Small intestine (tissue), 7 donors: Measurements from ENCODE around the gene DNAI1. TPM values are rescaled to one million over a fixed set of nuclear protein-coding genes. Genes with fewer than 3 reads are reported as not detected.

Experiments
- DNase-seq, 2 donors: peaks; one replicate each; pipeline versions ENCODE4 v3.0.0 to v3.0.0-alpha.2; 2013
- FAIRE-seq: peaks from 2 replicates; lab custom pipeline; 2012; peaks lifted over from hg19 to GRCh38; lab: Jason Lieb, UNC
- H3K27ac ChIP-seq, 3 donors: one replicate each; pipeline ENCODE4 v1.5.1; 2013; ENCODE audit warnings: low read length in 2 of 3, mild to moderate bottlenecking in 2 of 3, control low read depth in 1 of 3, inconsistent platforms in 1 of 3, low read depth in 1 of 3, moderate library complexity in 1 of 3
- H3K27me3 ChIP-seq, 3 donors: one replicate each; pipeline ENCODE4 v1.6.1; 2013; ENCODE audit warnings: low read length in 3 of 3, inconsistent platforms in 1 of 3; ENCODE audit not compliant: control insufficient read depth in 3 of 3, insufficient read depth in 3 of 3
- H3K36me3 ChIP-seq, 3 donors: one replicate each; pipeline ENCODE4 v1.6.1; 2013; ENCODE audit warnings: low read length in 3 of 3, inconsistent platforms in 1 of 3, low read depth in 1 of 3, mild to moderate bottlenecking in 1 of 3, moderate library complexity in 1 of 3; ENCODE audit not compliant: control insufficient read depth in 3 of 3, insufficient read depth in 2 of 3
- H3K4me1 ChIP-seq, 3 donors: one replicate each; pipeline ENCODE4 v1.6.1; 2013; ENCODE audit warnings: low read length in 2 of 3, inconsistent platforms in 1 of 3, low read depth in 1 of 3, mild to moderate bottlenecking in 1 of 3, moderate library complexity in 1 of 3; ENCODE audit not compliant: control insufficient read depth in 3 of 3, insufficient read depth in 2 of 3
- H3K4me3 ChIP-seq, 3 donors: one replicate each; pipeline ENCODE4 v1.5.1; 2013; ENCODE audit warnings: low read length in 3 of 3, control low read depth in 1 of 3, inconsistent platforms in 1 of 3, low read depth in 1 of 3, mild to moderate bottlenecking in 1 of 3, moderate library complexity in 1 of 3
- H3K9me3 ChIP-seq, 2 donors: one replicate each; pipeline ENCODE4 v1.6.1; 2013; ENCODE audit warnings: low read depth in 1 of 2, low read length in 1 of 2; ENCODE audit not compliant: control insufficient read depth in 2 of 2, insufficient read depth in 1 of 2
- WGBS, 3 donors: extraction: QIAGEN DNeasy Blood & Tissue Kit; methylation state at CpG; one replicate each; pipeline ENCODE4 v1.1.7; 2013; 5-methylcytosine and 5-hydroxymethylcytosine counted together
- polyA plus RNA-seq, 4 donors: library from polyadenylated mRNA; stranded (reverse) in 3 of 4; unstranded in 1 of 4; fragments of 200-250 nt in 3 of 4; fragments of 120-200 nt in 1 of 4; gene quantifications; one replicate each; pipeline versions ENCODE4 v1.2.1 to v1.2.3, GENCODE V29; 2013
- donor health status: healthy with polysubstance abuse.
- donor health status: control.
- donor health status: control.
- donor health status: Bipolar disorder and iron deficiency.
- donor health status: healthy.

DNAI1 gene
- polyA plus RNA-seq, 4 donors, result 0.22 TPM; not detected in 3

DNA sequence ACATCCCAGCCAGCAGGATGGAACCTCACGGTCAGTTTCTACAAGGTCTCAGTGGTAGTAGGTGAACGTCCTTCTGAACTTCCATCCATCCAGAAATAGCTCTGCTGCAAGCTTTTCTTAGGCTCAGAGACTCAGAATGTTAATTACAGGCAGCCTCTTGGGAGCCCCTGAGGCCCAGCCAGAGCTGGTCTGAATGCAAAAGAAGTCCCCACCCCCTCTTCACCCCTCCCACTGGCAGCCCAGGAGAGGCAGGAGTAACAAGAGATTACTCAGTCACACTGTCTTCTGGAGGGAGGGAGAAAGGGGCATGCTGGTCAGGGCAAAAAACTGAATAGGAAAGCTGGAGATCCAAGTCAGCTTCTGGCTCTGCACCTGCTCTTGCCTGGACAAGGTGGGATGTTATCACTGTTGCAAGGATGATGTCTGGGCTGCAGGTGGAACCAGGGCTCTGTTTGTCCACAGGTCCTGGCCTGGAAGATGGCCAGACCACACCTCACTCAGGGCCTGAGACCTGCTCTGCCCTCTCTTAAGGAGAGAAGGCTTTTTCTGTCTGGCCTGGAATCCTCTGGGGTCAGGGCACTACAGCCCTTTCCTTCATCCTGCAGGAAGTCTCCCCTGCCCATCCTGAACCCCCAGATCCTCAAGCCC is 55.1 kb downstream of the DNAI1 start:
- 62 to 86% (median 83%) methylated on average over 2 of the region's 2 CpGs for WGBS, 3 donors
- H3K4me3 ChIP-seq, result no peak overlapping the region
- no peak for FAIRE-seq
- no peak overlapping the region for H3K27ac ChIP-seq
- no peaks in the 10 kb centered on the region for H3K9me3 ChIP-seq
- no peak for DNase-seq
- H3K27me3 ChIP-seq, result peaks cover 0 to 11% (median 0%) of the 10 kb centered on the region in 3 donors
- H3K36me3 ChIP-seq, result no peaks in the 10 kb centered on the region
- peaks cover 0 to 14% (median 1%) of the 10 kb centered on the region in 3 donors for H3K4me1 ChIP-seq

DNA sequence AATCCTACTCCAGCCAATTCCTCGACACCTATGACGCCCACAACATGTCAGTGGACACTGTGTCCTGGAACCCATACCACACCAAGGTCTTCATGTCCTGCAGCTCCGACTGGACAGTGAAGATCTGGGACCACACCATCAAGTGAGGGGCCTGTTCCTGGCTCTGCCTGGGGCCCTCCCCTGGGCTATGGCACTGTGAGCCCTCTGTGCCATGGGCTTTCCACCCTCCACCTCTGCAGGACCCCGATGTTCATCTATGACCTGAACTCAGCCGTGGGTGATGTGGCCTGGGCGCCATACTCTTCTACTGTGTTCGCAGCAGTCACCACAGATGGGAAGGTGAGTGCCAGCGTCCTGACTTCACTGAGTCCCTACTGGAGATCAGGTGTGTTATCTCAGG is 55.8 kb downstream of the DNAI1 start:
- peaks cover 0 to 16% (median 0%) of the 10 kb centered on the region in 3 donors for H3K27me3 ChIP-seq
- no peak overlapping the region for H3K4me3 ChIP-seq
- WGBS, 3 donors, result 91 to 93% (median 91%) methylated on average over 8 of the region's 8 CpGs
- FAIRE-seq (no peak), DNase-seq (no peak)
- H3K36me3 ChIP-seq, result no peaks in the 10 kb centered on the region
- peaks cover 0 to 14% (median 1%) of the 10 kb centered on the region in 3 donors for H3K4me1 ChIP-seq
- H3K27ac ChIP-seq, result no peak overlapping the region
- H3K9me3 ChIP-seq, result no peaks in the 10 kb centered on the region

DNA sequence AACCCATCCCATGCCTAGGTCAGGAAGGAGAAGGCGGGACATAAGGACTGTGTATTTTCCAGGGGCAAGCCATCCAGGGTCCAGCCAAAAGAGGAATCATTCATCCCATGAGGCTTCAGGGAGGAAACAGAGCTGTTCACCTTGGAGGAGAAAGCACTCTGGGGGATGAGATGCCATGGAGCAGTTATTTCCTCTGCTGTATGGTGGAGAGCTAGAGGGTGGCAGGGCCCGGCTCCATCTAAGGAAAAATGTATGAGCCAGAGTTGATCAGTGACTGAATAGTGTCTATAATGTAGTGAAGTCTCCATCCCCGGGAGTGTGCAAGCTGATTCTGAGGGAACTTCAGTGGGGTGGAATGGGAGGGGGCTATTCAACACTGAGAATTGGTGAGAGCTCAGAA is 56.2 kb downstream of the DNAI1 start:
- H3K27me3 ChIP-seq, result peaks cover 0 to 19% (median 0%) of the 10 kb centered on the region in 3 donors
- no peaks in the 10 kb centered on the region for H3K36me3 ChIP-seq
- H3K9me3 ChIP-seq, result no peaks in the 10 kb centered on the region
- no peak overlapping the region for H3K4me3 ChIP-seq
- DNase-seq, result no peak
- H3K27ac ChIP-seq, result no peak overlapping the region
- WGBS, 3 donors, result 91 to 95% (median 91%) methylated on average over 3 of the region's 3 CpGs
- H3K4me1 ChIP-seq, result peaks cover 0 to 14% (median 1%) of the 10 kb centered on the region in 3 donors
- no peak for FAIRE-seq

DNA sequence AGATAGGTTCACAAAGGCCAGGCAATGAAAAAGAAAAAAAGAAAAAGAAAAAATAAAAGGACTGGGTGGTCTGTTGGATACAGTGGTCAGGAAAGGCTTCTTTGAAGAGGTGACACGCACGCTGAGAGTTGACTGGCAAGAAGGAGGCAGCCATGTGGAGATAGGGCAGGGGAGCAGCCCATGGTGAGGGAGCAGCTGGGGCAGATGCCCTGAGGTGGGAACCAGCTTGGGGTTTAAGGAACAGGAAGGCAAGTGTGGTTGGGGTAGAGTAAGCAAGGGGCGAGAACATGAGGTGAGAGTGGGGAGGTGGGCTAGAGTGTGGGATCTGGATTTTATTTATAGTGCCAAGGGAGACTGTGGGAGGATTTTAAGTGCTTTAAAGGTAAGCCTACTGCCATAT is 57.4 kb downstream of the DNAI1 start:
- DNase-seq (no peak), FAIRE-seq (no peak)
- Histone ChIP-seq H3K36me3 (no peaks in the 10 kb centered on the region), H3K27ac (no peak overlapping the region), H3K27me3 (peaks cover 0 to 26% (median 0%) of the 10 kb centered on the region in 3 donors), H3K9me3 (no peaks in the 10 kb centered on the region), H3K4me3 (no peak overlapping the region), H3K4me1 (peaks cover 0 to 4% (median 1%) of the 10 kb centered on the region in 3 donors)
- WGBS, 3 donors, result 87 to 94% (median 91%) methylated on average over 3 of the region's 3 CpGs

DNA sequence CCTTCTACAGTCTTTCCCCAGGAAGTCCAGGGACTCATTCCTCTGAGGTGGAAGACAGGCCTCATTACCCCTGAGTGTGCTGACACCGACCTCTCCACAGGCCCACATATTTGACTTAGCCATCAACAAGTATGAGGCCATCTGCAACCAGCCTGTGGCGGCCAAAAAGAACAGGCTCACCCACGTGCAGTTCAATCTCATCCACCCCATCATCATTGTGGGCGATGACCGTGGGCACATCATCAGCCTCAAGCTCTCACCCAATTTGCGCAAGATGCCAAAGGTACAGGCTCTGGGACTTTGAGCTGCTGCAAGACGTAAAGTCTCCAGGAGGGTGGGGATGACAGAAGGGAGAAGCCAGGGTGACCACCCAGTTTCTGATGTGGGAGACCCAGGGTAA is 58.6 kb downstream of the DNAI1 start:
- Histone ChIP-seq H3K36me3 (no peaks in the 10 kb centered on the region), H3K4me3 (no peak overlapping the region), H3K27ac (no peak overlapping the region), H3K9me3 (no peaks in the 10 kb centered on the region), H3K4me1 (no peaks in the 10 kb centered on the region), H3K27me3 (peaks cover 0 to 38% (median 0%) of the 10 kb centered on the region in 3 donors)
- WGBS, 3 donors, result 75 to 86% (median 79%) methylated on average over 7 of the region's 7 CpGs
- FAIRE-seq (no peak), DNase-seq (no peak)

DNA sequence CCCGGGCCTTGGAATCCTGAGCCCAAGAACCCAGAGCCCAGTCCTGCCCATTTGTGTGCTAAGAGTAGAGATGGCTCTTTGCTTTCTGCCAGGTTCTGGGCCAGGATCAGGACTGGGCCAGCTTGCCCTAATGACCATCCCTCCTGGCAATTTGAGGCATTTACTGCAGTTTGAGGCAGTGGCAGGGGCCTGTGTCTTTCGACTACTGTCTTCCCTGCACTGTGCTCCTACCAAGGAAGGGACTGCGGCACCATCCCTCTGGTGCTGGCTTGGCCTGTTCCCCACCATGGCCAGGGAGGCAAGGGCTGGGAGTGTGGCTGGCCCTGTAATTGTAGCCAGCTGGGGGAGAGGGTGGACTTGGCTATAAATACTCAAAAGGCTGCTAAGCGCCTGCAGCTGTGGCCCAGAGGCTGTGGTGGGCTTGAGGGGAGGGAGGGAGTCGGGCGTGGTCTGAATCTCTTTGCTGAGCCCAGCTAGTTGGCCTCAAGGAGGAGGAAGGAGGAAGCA is 59.6 kb downstream of the DNAI1 start:
- H3K4me1 ChIP-seq, result peaks cover 0 to 5% (median 0%) of the 10 kb centered on the region in 3 donors
- peaks cover 0 to 43% (median 0%) of the 10 kb centered on the region in 3 donors for H3K27me3 ChIP-seq
- no peak overlapping the region for H3K4me3 ChIP-seq
- no peaks in the 10 kb centered on the region for H3K36me3 ChIP-seq
- DNase-seq, result no peak
- H3K9me3 ChIP-seq, result no peaks in the 10 kb centered on the region
- 73 to 86% (median 84%) methylated on average over 6 of the region's 6 CpGs for whole genome bisulfite sequencing, 3 donors
- no peak overlapping the region for H3K27ac ChIP-seq
- FAIRE-seq, result no peak

DNA sequence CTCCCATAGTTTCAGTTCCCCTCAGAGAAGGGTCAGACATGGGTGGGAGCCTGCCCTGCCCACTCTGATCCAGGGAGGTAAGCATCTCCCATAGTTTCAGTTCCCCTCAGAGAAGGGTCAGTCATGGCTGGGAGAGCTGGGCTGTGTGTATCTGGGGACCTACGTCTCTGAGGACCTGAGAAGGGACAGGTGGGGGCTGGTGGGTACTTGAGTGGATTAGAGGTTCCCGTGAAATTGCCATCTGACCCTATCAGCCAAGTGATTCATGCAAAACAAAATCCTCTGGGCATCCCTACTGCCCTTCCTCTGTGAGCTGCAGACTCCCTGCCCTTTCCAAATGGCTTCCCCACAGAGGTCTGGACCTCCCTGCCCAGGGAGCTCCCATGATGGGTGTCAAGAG is 60.3 kb downstream of the DNAI1 start:
- H3K4me3 ChIP-seq, result no peak overlapping the region
- FAIRE-seq, result no peak
- H3K4me1 ChIP-seq, result peaks cover 0 to 10% (median 2%) of the 10 kb centered on the region in 3 donors
- no peaks in the 10 kb centered on the region for H3K9me3 ChIP-seq
- no peaks in the 10 kb centered on the region for H3K36me3 ChIP-seq
- H3K27ac ChIP-seq, result no peak overlapping the region
- DNase-seq, result no peak
- peaks cover 0 to 43% (median 0%) of the 10 kb centered on the region in 3 donors for H3K27me3 ChIP-seq
- 71 to 78% (median 72%) methylated on average over 2 of the region's 2 CpGs for WGBS, 3 donors

DNA sequence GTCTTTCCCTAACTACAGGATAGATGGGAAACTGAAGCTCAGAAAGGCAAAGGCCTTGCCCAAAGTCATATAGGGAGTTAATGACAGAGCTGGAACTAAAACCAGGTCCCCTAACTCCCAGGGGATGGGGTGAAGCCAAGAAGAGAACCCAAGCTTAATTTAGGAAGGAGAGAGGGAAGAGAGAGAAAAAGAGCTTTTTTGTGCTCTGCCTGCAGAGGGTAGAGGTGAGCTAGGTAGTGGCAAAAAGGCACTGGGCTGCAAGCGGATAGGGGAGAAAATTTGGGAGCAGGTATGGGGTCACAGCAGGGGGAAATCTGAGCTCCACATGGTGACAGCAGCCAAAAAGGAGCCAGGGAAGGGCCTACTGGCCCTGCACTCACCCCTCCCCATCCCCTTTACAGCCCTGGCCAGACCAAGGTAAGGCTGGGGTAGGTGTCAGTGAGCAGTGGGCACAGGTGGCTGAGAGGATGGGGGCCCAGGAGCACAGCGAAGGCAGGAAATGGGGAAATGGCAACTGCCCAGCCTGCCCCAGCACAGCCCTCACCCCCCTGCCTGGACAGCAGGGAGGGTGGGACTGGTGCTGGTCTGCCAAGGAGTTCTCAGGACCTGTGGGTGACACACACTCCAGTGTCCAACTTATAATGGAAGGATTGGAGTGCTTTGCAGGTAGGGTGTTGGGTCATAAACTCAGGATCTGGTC is 60.9 kb downstream of the DNAI1 start:
- 80 to 82% (median 80%) methylated on average over 2 of the region's 2 CpGs for WGBS, 3 donors
- Histone ChIP-seq H3K4me3 (no peak overlapping the region), H3K27ac (no peak overlapping the region), H3K27me3 (peaks cover 0 to 45% (median 0%) of the 10 kb centered on the region in 3 donors), H3K36me3 (no peaks in the 10 kb centered on the region), H3K4me1 (peaks cover 0 to 10% (median 2%) of the 10 kb centered on the region in 3 donors), H3K9me3 (no peaks in the 10 kb centered on the region)
- no peak for FAIRE-seq
- no peak for DNase-seq
